GM10266 (cell line): ENCODE data around the gene DMD.
"Not testable (repeated sequence)": the region's sequence is repeated elsewhere in the genome, so short reads cannot be mapped to it uniquely, and the experiment has no call there.

Experiments used
- DNase-seq: peaks from one replicate; pipeline ENCODE4 v3.0.0; 2012; ENCODE audit errors: extremely low spot score
- TF ChIP-seq, protein P1 (sequence below): IDR thresholded peaks from 2 replicates; pipeline ENCODE4 v1.5.1; 2012; ENCODE audit warnings: mild to moderate bottlenecking, low read depth; ENCODE audit not compliant: control insufficient read depth, insufficient read depth; ENCODE audit errors: missing control alignments

The DMD gene

DNA sequence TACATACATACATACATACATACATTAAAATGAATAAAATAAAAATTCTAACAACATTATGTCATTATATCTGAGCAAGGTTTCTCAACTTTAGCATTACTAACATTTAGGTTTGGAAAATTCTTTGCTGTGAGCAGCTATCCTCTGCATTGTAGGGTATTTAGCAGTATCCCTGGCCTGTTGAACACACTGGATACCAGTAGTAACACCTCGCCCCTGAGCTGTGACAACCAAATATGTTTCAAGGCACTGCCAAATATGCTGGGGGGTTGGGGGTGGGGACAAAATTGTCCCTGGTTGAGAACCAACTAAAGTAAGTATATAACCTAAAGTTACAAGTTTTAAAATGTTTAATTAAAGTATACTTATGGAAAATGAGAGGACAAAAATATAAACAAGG, 1278.6 kb downstream of the DMD start:
- TF ChIP-seq, protein P1, sequence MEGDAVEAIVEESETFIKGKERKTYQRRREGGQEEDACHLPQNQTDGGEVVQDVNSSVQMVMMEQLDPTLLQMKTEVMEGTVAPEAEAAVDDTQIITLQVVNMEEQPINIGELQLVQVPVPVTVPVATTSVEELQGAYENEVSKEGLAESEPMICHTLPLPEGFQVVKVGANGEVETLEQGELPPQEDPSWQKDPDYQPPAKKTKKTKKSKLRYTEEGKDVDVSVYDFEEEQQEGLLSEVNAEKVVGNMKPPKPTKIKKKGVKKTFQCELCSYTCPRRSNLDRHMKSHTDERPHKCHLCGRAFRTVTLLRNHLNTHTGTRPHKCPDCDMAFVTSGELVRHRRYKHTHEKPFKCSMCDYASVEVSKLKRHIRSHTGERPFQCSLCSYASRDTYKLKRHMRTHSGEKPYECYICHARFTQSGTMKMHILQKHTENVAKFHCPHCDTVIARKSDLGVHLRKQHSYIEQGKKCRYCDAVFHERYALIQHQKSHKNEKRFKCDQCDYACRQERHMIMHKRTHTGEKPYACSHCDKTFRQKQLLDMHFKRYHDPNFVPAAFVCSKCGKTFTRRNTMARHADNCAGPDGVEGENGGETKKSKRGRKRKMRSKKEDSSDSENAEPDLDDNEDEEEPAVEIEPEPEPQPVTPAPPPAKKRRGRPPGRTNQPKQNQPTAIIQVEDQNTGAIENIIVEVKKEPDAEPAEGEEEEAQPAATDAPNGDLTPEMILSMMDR, result no peak
- DNase-seq, result no peak

DNA sequence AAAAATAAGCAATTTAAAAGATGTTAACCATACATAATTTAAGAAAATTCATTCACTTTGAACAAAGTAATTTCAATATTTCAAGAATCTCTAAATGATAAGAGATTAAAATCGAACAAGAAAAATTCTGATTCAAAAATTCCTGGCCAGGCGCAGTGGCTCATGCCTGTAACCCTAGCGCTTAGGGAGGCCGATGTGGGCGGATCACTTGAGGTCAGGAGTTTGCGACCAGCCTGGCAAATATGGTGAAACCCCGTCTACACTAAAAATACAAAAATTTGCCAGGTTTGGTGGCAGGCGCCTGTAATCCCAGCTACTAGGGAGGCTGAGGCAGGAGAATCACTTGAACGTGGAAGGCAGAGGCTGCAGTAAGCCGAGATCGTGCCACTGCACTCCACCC, 1279.0 kb downstream of the DMD start:
- not testable (repeated sequence) for DNase-seq

DNA sequence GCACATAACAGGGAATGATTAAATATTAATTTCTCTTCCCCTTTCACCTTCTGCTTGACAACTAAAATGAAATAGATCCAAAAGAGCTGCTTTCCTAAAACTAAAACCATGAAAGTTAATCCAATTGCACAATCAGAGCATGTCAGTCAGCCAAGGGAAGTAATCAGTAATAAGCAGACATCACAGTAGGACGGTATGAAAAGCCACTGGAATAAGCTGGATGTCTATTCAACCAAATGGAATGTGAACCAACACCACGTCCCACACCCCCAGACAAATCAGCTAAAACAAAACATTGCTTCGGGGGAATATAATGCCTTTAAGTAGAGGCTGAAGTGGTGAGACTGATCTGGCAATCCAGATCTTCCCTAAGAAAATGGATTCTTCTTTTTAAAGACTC, 1280.1 kb downstream of the DMD start:
- no peak for DNase-seq
- TF ChIP-seq, protein P1, result no peak

DNA sequence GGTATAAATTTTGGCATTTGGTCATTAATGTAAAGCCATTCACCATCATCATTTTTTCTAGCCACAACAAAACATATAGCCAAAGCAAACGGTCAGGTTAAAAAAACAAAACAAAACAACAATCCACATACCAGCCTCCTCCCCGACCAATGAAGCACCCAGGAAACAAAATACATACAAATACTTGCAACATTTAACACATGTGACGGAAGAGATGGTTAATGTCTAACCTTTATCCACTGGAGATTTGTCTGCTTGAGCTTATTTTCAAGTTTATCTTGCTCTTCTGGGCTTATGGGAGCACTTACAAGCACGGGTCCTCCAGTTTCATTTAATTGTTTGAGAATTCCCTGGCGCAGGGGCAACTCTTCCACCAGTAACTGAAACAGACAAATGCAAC, 1282.0 kb downstream of the DMD start:
- TF ChIP-seq, protein P1, result no peak
- no peak for DNase-seq

DNA sequence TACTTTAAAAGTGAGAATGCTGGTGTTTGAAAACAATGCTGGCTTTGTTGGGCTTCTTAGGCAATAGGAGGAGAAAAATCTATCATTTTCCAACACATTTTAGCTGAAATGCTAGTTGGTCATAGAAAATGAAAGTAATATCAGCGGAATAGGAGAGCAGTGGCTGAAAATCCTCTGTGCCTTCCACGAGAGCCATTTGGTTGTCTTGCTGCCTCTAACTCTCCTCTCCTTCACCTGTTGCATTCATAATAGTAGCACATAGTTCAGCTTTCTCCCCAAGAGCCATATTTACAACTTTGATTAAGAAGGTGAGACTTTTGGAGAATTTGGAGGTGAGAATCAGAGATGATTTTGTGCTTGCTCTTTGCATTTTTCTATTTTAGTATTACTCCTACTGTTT, 1290.1 kb downstream of the DMD start:
- DNase-seq, result no peak
- TF ChIP-seq, protein P1, result no peak

DNA sequence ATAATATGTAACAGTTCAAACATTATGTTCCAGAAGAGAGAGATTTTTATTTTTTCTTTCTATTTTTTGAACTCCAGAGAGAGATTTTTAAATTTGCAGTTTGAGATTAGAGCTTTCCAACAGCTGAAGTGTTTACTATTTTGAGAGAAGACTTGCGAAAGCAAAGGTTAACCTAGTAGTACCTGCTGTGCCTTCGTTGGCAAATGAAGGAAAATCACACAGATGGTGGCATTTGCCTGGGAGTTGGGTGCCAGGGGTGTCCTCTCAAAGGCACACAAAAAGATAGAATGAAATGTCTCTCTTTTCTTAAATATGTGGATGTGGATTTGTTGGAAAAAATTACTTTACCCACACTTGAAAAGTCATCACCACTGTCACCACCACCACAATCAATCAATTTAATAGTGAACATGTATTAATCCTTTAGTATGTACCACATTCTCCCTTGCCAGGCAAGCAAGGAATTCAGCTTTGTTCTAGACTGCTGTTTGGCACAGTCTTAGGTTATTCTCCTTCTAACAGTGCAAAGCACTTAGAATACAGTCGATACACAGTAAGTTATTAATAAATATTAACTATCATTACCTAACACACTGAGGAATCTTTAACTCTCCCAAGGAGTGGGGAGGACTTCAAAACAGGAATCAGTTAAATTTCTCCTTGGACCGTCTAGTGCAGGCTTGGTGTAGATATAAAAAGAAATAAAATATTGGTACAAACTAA, 1301.3 kb downstream of the DMD start:
- TF ChIP-seq, protein P1, result no peak

DNA sequence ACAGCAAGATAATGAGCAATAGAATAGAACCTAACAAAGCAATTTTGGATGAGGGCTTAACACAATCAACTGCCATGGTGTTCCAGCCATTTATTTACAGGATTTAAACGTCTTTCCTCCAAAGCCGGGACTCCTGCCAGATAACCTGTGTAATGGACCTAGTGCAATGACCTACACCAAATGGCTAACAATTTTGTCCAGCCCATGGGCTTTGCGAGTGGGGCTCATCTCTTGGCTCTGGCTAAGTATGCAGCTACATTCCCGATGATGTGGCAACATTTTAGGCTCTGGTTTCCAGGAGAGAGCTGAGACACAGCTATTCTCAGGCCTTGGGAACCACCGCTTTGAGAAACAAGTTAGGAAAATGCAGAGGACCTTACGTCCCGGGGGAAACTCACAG, 1317.2 kb downstream of the DMD start:
- DNase-seq, result no peak
- TF ChIP-seq, protein P1, result no peak

More for the DNA sequence above, 1301.3 kb downstream of the DMD start:
- no peak for DNase-seq

DNA sequence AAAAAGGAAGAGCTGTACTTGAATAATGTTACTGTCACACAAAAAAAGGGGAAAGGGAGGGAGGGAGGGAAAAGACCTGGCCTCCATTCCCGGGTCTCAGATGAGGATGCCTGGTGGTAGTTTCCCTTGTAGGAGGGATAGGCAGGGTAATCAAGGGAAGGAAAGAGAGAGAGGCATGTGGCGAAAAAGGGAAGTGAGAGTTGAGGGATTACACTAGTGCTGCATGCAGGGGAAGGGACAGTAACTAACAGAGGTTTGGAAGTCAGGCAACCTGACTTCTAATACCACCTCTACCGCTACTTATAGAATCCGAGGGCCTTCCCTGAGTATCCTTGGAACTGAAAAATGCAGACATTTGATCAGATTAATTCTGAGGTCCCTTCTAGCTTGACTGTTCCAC, 1317.8 kb downstream of the DMD start:
- no peak for DNase-seq
- TF ChIP-seq, protein P1, result no peak
